Psoas muscle (tissue), 8 donors: ENCODE data around the gene C1QTNF4. TPM values are rescaled to one million over a fixed set of nuclear protein-coding genes. Genes with fewer than 3 reads are reported as not detected.
A peak's percentile ranks its signal among the peaks of the same experiment; 100 is the strongest.

Source experiments
- ATAC-seq, 4 donors: fragments of 200-7000 bp; cut with Tn5 transposase; one replicate each; pipeline ENCODE4 v1.9.1; 2020; ENCODE audit warnings: moderate library complexity in 3 of 4, mild to moderate bottlenecking in 2 of 4
- DNase-seq, 2 donors: peaks; one replicate each; pipeline ENCODE4 v3.0.0-alpha.2; 2020
- H3K27ac ChIP-seq: fragments of 200-600 bp; one replicate; pipeline ENCODE4 v1.8.0; 2022
- H3K27me3 ChIP-seq, 3 donors: fragments of 200-600 bp in 1 of 3; one replicate each; pipeline versions ENCODE4 v1.6.1 to v1.8.0; 2013 to 2022; ENCODE audit warnings: low read length in 2 of 3, mild to moderate bottlenecking in 2 of 3, moderate library complexity in 1 of 3; ENCODE audit not compliant: insufficient read depth in 3 of 3
- H3K36me3 ChIP-seq, 2 donors: fragments of 200-600 bp in 1 of 2; one replicate each; pipeline versions ENCODE4 v1.6.1 to v1.8.0; 2013 to 2022; ENCODE audit warnings: low read depth in 1 of 2, mild to moderate bottlenecking in 1 of 2, moderate library complexity in 1 of 2; ENCODE audit not compliant: insufficient read depth in 1 of 2
- H3K4me1 ChIP-seq: fragments of 200-600 bp; one replicate; pipeline ENCODE4 v1.8.0; 2022
- H3K4me3 ChIP-seq: fragments of 200-600 bp; one replicate; pipeline ENCODE4 v1.8.0; 2022; ENCODE audit warnings: mild to moderate bottlenecking
- H3K9me3 ChIP-seq: fragments of 200-600 bp; one replicate; pipeline ENCODE4 v1.8.0; 2022
- CTCF ChIP-seq: fragments of 200-600 bp; IDR thresholded peaks from one replicate; pipeline ENCODE4 v1.8.0; 2022; ENCODE audit warnings: antibody characterized with exemption
- WGBS, 3 donors: extraction: QIAGEN DNeasy Blood & Tissue Kit; methylation state at CpG; one replicate each; pipeline versions ENCODE4 v1.1.6 to v1.1.7; 2013; 5-methylcytosine and 5-hydroxymethylcytosine counted together
- intact Hi-C, 2 donors: fragments of 100-400 bp; cut with DNase I; formaldehyde crosslinking; loops; one replicate each; pipeline versions ENCODE4 v1.11.0 to v1.14.2; 2022
- polyA plus RNA-seq, 3 donors: library from polyadenylated mRNA; stranded (reverse); fragments of 200-250 nt; gene quantifications; one replicate each; pipeline ENCODE4 v1.2.3, GENCODE V29; 2013
- total RNA-seq, 4 donors: library from RNA; stranded (reverse); fragmentation: NEBNext Ultra II Directional in 2 of 4; extraction: Animal tissue kit (Norgen Biotek cat#: 25700) in 2 of 4; gene quantifications; one replicate each; pipeline versions ENCODE4 v1.2.1 to v1.2.4, GENCODE V29; 2021 to 2023
- donor health status: healthy with polysubstance abuse.
- donor health status: DM: no; HTN: no; CAD: no; lungs with moderate emphysema.
- donor health status: Bipolar disorder and iron deficiency.
- donor health status: healthy.
- donor health status: DM: yes; HTN: yes; CAD: no.
- donor health status: DM: no; HTN: no; CAD: no.
- donor health status: DM: no; HTN: no; CAD: no.
- donor health status: DM: yes; HTN: yes; CAD: no.

C1QTNF4 gene
- total and polyA plus RNA-seq, 7 donors, result 0.19 to 0.70 (median 0.33) TPM; not detected in 1

GRCh38 chr11:47577460-47578041 is 16.7 kb downstream of the C1QTNF4 start:
- Histone ChIP-seq H3K9me3 (no peaks in the 10 kb centered on the region), H3K4me1 (peaks cover 39% of the 10 kb centered on the region), H3K4me3 (peak overlapping the region; percentile 100), H3K27ac (no peak overlapping the region), H3K27me3 (no peaks in the 10 kb centered on the region), H3K36me3 (peaks cover 10 to 78% of the 10 kb centered on the region in 2 donors)
- intact Hi-C loops, result no loop called here
- no peak for ATAC-seq
- peak in 1 of 2 donors; percentile 7 for DNase-seq
- TF ChIP-seq CTCF, result no peak
- WGBS, 3 donors, result 60 to 67% (median 63%) methylated on average over 13 of the region's 13 CpGs

- ATAC-seq, result peak in 3 of 4 donors; percentile 23 to 57 (median 30)
- DNase-seq, result peak in 1 of 2 donors; percentile 29
Measured at GRCh38 chr11:47573321-47573720, 20.9 kb downstream of the C1QTNF4 start.

GRCh38 chr11:47572715-47573255 is 21.4 kb downstream of the C1QTNF4 start:
- no peaks in the 10 kb centered on the region for H3K9me3 ChIP-seq
- ATAC-seq, result peak in 3 of 4 donors; percentile 19 to 57 (median 34)
- H3K36me3 ChIP-seq, result peaks cover 2 to 95% of the 10 kb centered on the region in 2 donors
- H3K4me3 ChIP-seq, result no peak overlapping the region
- H3K27ac ChIP-seq, result no peak overlapping the region
- peaks cover 28% of the 10 kb centered on the region for H3K4me1 ChIP-seq
- DNase-seq, result peak in 1 of 2 donors; percentile 32
- H3K27me3 ChIP-seq, result no peaks in the 10 kb centered on the region
- no peak for TF ChIP-seq CTCF
- WGBS, 3 donors, result 21 to 34% (median 22%) methylated on average over 8 of the region's 8 CpGs
- intact Hi-C loops, result no loop called here

More at GRCh38 chr11:47573321-47573720, 20.9 kb downstream of the C1QTNF4 start:
- no peaks in the 10 kb centered on the region for H3K27me3 ChIP-seq
- H3K4me1 ChIP-seq, result peaks cover 32% of the 10 kb centered on the region
- H3K9me3 ChIP-seq, result no peaks in the 10 kb centered on the region
- intact Hi-C loops, result no loop called here
- 54 to 73% (median 59%) methylated on average over 11 of the region's 11 CpGs for WGBS, 3 donors
- no peak for TF ChIP-seq CTCF
- H3K27ac ChIP-seq, result no peak overlapping the region
- peaks cover 2 to 92% of the 10 kb centered on the region in 2 donors for H3K36me3 ChIP-seq
- H3K4me3 ChIP-seq, result no peak overlapping the region

GRCh38 chr11:47571895-47572294 is 22.3 kb downstream of the C1QTNF4 start:
- Histone ChIP-seq H3K9me3 (no peaks in the 10 kb centered on the region), H3K4me1 (peaks cover 19% of the 10 kb centered on the region), H3K36me3 (peaks cover 2 to 86% of the 10 kb centered on the region in 2 donors), H3K27me3 (no peaks in the 10 kb centered on the region), H3K27ac (no peak overlapping the region), H3K4me3 (no peak overlapping the region)
- intact Hi-C loops, result no loop called here
- ATAC-seq, result no peak
- 65 to 73% (median 67%) methylated on average over 1 of the region's 1 CpG for WGBS, 3 donors
- no peak for DNase-seq
- TF ChIP-seq CTCF, result no peak
